GM20000 (cell line): ENCODE results near the gene DGCR6L.
"Not testable (repeated sequence)": the region's sequence is repeated elsewhere in the genome, so short reads cannot be mapped to it uniquely, and the experiment has no call there.

Experiments used
- DNase-seq: peaks from one replicate; pipeline ENCODE4 v3.0.0; 2012; ENCODE audit warnings: low spot score
- CTCF ChIP-seq: IDR thresholded peaks from 2 replicates; pipeline ENCODE4 v1.5.1; 2012; ENCODE audit warnings: mild to moderate bottlenecking, control low read depth; ENCODE audit errors: extremely low read depth, missing control alignments

Gene DGCR6L

GRCh38 chr22:20272174-20272573 lies 47.7 kb downstream of the DGCR6L start:
- DNase-seq = no peak
- TF ChIP-seq CTCF = no peak

- no peak for TF ChIP-seq CTCF
- no peak for DNase-seq
Observed at GRCh38 chr22:20271114-20271994, 48.5 kb downstream of the DGCR6L start.

GRCh38 chr22:20270190-20271113 lies 49.4 kb downstream of the DGCR6L start:
- DNase-seq = not testable (repeated sequence)

- not testable (repeated sequence) for DNase-seq
Observed at GRCh38 chr22:20269673-20270072, 50.2 kb downstream of the DGCR6L start.

- DNase-seq = not testable (repeated sequence)
Observed at GRCh38 chr22:20269201-20269600, 50.7 kb downstream of the DGCR6L start.

- peak; percentile 88 for DNase-seq
- peak; percentile 79 for TF ChIP-seq CTCF
Observed at GRCh38 chr22:20268279-20269012, 51.4 kb downstream of the DGCR6L start, which contains the start of gene RTN4R. RTN4R (minus strand) TSS chr22:20268318; CDS start chr22:20268092, 226 bp downstream.

- DNase-seq = no peak
- TF ChIP-seq CTCF = no peak
Observed at GRCh38 chr22:20267441-20268278, 52.2 kb downstream of the DGCR6L start.

- not testable (repeated sequence) for DNase-seq
Observed at GRCh38 chr22:20266667-20267440, 53.0 kb downstream of the DGCR6L start.

- DNase-seq = not testable (repeated sequence)
Observed at GRCh38 chr22:20265772-20266666, 53.8 kb downstream of the DGCR6L start.
